OCI-LY7 (cell line): Measurements from ENCODE around the gene MYO18B.

Source experiments
- EZH2phosphoT487 ChIP-seq: fragments of 200-600 bp; sonication (generic); IDR thresholded peaks from 2 replicates; pipeline ENCODE4 v1.6.1; 2018; ENCODE audit warnings: low read depth, borderline replicate concordance, mild to moderate bottlenecking, mixed run types, antibody characterized with exemption, low read length, moderate library complexity, mixed read lengths
- TF ChIP-seq, protein P1 (sequence below): fragments of 200-600 bp; sonication (generic); conservative IDR thresholded peaks from 2 replicates; pipeline ENCODE4 v1.5.1; 2014; ENCODE audit warnings: mild to moderate bottlenecking, antibody characterized with exemption, low read length, moderate library complexity, mixed read lengths

DNA sequence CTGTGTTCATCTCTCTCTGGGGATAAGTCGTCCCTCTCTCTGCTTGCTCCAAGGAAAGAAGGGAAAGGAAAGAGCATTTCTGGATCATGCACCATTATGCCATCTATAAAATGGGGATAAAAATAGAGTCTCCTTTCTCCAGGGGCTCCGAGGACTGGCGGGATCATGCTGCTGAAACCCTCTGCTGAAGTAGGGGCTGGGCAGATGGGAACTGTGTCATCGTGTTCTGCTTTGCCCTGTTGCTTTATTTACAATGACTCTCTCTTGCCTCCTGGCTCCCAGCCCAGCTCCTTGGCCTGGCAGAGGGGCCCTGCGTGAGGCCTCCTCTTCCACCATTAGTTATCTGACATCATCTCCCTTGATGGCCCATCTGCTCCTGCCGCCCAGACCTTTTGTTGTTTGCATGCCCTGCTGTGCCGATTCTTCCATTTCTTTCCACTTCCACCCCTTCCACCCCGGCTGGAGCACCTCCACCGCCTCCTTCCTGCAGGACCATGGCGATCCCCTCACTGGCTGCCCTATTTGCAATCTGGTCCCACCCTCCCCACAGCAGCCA lies 200.9 kb downstream of the MYO18B start:
- TF ChIP-seq, protein P1, sequence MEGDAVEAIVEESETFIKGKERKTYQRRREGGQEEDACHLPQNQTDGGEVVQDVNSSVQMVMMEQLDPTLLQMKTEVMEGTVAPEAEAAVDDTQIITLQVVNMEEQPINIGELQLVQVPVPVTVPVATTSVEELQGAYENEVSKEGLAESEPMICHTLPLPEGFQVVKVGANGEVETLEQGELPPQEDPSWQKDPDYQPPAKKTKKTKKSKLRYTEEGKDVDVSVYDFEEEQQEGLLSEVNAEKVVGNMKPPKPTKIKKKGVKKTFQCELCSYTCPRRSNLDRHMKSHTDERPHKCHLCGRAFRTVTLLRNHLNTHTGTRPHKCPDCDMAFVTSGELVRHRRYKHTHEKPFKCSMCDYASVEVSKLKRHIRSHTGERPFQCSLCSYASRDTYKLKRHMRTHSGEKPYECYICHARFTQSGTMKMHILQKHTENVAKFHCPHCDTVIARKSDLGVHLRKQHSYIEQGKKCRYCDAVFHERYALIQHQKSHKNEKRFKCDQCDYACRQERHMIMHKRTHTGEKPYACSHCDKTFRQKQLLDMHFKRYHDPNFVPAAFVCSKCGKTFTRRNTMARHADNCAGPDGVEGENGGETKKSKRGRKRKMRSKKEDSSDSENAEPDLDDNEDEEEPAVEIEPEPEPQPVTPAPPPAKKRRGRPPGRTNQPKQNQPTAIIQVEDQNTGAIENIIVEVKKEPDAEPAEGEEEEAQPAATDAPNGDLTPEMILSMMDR: no peak
- no peak for TF ChIP-seq EZH2phosphoT487
